ENCODE results near the gene ZFP1.
"Not testable (repeated sequence)": the region's sequence is repeated elsewhere in the genome, so short reads cannot be mapped to it uniquely, and the experiment has no call there.

ZFP1 gene

GRCh38 chr16:75205438-75205837 is 57.1 kb downstream of the ZFP1 start:
- DNase-seq: not testable (repeated sequence)

DNA sequence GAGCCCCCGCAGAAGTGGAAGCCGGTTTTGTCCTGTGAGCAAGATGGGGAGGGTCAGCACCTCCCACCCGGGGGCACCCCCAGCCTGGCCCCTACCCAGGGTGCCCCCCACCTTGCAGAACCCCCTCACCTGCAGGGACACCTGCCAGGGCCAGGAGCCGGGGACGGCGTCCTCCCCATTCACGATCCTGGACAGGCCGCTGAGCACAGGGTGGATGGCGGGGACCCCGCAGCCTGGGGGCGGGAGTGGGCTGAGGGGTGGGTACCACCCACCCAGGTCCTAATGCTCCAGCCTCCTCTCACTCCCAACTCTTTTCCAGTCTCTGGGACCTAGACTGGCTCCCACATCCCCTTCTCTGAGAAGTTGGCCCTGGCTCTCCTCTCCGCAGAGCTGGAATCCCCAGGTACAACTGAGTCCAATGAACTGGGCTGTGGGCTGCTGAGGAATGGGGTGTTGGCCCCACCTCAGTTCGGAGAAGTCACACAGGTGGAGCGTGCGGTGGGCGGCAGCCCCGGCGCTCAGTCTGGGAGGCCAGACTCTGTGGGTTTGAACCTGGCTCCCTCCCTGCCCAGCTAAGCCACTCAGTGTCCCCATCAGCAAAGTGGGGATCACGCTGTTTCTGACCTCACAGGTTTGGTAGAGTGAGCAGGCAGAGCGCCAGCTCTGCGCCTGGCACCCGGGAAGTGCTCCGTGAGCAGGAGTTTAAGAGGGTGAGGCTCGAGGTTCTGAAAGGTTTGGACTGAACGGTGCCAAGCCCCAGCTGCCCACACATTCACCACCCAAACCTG is 57.8 kb downstream of the ZFP1 start:
- DNase-seq: not testable (repeated sequence)

GRCh38 chr16:75206749-75207451 is 58.6 kb downstream of the ZFP1 start, which contains the start of gene CTRB2:
Gene CTRB2 (minus strand): TSS chr16:75207161. CDS start chr16:75207141, 20 bp downstream.
- no peak for DNase-seq

- DNase-seq: no peak
Observed at GRCh38 chr16:75207831-75208230, 59.5 kb downstream of the ZFP1 start.

DNA sequence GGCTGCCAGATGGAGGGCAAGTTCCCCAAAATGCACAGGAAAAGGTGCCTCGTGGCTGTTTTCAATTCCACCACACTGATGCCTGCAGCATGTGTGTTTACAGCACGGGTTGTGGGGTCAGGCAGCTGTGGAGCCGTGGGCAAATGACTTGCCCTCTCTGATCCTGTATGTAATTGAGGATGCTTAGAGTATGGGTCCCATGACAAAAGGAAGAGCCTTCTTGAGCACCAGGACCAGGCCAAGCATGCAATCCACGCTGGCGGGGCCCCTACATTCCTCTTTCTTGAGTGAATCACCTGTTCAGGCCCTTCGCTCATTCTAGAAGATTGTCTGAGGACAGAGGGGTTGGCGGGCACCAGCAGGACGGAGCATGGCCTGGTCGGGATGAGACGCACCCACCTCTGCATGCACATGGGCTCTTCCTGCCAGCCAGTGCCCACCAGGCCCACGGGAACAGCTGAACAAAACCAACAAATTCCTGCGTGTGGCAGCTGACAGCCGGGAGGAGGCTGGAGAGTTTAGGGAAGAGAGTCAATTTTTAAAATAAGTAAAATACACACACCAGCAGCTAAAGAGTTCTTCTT is 60.0 kb downstream of the ZFP1 start:
- DNase-seq: no peak

DNA sequence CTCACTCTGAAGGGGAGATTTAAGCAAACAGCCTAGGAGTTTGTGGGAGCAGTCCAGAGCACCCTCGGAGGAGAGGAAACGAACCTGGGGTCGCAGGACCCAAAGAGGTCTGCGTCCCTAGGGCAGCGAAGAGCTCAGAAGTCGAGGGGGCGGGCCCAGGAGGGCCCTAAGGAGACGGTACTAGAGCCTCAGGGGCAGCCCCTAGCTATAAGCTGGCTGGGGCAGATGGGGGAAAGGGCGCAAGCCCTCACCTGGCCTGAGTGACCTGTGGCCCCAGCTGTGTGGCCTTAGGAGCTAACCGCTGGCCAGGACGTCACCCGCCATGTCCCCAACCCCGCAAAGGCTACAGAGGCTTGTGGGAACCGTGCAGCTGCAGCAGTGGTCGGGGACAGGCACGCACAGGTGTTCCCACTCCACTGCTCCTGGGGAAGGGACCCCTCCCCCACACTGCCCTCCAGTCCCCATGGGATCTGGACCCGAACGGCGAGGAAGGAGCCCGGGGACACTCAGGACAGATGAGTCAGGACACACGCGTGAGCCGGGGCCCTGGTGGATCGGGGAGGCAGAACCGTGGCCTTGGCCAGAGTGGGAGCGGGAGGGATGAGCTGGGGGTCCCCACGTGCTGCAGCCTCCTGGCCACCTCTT is 60.7 kb downstream of the ZFP1 start:
- DNase-seq: no peak

GRCh38 chr16:75209514-75209913 is 61.2 kb downstream of the ZFP1 start:
- not testable (repeated sequence) for DNase-seq

DNA sequence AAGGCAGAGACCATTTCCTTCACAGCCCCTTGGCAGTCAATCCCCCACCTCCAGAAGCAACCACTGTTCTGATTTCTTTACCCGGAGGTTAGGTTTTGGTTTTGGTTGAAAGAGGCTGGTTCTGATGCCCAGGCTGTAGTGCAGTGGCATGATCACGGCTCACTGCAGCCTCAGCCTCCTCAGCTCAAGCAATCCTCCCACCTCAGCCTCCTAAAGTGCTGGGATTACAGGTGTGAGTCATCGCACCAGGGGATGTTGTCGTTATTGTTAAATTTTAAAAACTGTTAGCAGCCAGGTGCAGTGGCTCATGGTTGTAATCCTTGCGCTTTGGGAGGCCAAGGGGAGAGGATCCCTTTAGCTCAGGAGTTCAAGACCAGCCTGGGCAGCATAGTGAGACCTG is 61.6 kb downstream of the ZFP1 start:
- no peak for DNase-seq

DNA sequence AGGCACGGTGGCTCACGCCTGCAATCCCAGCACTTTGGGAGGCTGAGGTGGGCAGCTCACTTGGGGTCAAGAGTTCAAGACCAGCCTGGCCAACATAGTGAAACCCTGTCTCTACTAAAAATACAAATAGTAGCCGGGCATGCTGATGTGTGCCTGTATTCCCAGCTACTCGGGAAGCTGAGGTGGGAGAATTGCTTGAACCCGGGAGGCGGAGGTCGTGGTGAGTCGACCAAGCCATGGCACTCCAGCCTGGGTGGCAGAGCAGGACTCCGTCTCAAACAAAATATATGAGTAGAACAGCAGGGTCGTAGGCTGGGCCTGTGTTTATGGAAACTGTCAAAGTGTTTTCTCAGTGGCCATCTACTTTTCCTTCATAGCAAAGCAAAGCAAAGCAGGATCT is 63.0 kb downstream of the ZFP1 start:
- not testable (repeated sequence) for DNase-seq

GRCh38 chr16:75216127-75216526 is 67.8 kb downstream of the ZFP1 start:
- DNase-seq: no peak

DNA sequence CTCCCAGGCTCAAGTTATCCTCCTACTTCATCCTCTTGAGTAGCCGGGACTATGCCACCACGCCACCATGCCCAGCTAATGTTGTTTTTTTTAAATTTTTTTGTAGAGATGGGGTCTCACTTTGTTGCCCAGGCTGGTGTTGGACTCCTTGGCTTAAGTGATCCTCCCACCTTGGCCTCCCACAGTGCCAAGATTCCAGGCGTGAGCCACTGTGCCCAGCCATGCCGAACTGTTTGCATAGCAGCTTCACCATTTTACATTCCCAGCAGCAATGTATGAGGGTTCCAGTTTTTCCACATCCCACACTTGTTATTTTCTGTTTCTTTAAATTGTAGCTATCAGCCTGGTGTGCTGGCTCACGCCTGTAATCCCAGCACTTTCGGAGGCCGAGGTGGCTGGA is 68.3 kb downstream of the ZFP1 start:
- no peak for DNase-seq

GRCh38 chr16:75217389-75217851 is 69.1 kb downstream of the ZFP1 start:
- no peak for DNase-seq

DNA sequence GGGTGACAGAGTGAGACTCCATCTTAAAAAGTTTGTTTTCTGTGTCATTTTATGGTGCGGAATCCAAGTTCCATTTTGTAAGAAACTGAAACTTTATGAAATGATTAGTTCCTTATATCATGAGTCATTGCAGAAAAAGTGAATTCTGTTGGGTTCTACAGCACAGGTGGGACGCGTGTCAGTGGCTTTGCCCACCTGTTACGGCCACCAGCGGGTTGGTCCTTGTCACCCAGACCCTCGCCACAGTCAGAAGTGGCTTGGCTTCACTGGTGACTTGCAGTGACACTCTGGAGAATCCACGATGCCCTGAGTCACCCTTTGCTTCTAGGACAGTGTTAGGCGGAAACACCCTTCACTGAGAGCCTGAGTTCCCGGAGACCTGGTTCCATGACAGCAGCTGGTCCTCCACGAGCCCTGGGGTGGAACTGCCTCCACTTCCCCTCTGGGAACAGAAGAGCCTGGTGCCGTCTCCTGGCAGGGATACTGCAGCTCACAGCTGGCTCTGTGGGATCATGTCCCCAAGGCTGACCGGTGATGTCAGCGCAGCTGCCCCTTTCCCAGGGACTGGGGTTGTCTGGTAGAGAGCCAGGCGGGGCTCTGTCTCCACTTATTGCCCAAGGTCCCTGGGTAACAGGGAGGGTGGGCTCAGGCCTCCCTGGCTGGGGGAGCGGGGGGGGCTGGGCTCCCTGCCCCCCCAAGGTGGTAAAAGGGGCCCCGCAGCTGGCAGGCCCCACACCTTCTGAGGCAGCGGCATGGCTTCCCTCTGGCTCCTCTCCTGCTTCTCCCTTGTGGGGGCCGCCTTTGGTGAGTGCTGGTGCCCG is 70.1 kb downstream of the ZFP1 start, which contains the start of gene CTRB1:
CTRB1 (plus strand) TSS at position 733 of the 821 bp plus-strand sequence; CDS start at position 753, 20 bp downstream.
- peak; percentile 31 for DNase-seq

DNA sequence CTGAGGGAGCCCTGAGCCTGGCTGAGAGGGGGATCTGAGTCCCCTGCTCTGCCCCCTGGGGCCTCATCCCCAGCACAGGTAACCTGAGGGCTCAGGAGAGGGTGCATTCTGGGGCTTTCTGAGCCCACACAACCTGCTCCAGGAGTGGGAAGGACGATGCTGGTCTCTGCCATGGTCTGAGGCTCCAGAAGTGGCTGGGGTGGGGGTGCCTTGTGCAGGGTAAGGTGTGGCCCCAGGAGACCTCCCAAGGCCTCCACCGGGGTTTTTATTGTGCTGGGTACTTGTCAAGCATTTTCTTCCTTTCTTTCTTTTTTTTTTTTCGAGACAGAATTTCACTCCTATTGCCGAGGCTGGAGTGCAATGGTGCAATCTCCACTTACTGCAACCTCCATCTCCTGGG is 70.8 kb downstream of the ZFP1 start:
- DNase-seq: no peak

GRCh38 chr16:75219838-75220237 is 71.5 kb downstream of the ZFP1 start:
- DNase-seq: peak; percentile 45
